Stimulated activated CD8-positive, alpha-beta memory T cell treated with anti-CD3 and anti-CD28 coated beads, Interleukin-4, amount 100 ng/mL, for 48 hours (primary cell): ENCODE data around the gene RNF115.
"Not testable (repeated sequence)": the region's sequence is repeated elsewhere in the genome, so short reads cannot be mapped to it uniquely, and the experiment has no call there.

Experiments
- DNase-seq: peaks from one replicate; pipeline ENCODE4 v3.0.0-alpha.2; 2020

The RNF115 gene

DNA sequence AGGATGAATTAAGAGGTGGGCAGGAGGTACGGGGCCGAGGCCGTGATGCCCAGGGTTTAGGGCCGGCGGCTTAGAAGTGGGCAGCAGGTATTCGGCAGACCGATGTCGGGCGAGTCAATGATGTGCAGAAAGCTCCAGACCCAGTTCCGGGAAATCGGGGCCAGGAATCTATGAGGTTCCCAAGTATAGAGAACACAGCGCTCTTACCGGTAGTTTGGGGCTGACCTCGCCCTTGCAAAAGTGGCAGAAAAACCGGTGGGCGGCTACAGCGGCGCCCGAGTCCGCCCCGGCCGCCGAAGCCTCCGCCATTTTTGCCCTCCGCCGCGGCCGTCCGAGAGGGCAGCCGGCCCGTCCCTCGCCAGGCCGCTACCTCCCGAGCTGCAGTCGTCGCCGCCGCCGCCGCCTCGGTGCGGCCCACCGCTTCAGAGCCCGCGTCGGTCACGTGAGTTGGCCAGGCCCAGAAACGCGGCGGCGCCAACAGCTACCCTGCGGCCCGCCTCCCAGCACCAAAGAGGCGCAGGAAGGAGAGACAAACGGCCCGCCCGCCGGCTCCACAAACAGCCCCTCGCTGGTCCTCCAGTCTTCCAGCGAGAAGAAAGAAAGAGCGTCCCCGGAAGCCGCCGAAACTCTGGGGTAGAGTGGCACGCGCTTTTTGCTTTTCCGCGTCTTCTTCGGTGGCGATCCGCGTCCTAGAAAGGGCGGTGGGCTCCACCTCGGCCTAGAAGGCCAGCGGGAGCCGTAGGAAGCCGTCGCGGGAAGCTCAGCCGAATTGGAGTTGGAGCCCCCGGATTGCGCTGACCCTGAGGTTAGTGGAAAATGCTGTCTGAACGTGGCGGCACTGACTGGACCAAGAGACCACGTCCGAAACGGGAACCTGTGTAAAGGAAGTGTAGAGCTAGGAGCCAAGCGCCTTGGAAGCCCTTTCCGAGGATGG lies at the start of gene RNF115, which contains the start of gene POLR3C:
RNF115 (minus strand) TSS at position 531 of the 934 bp plus-strand sequence; CDS start at position 309, 222 bp downstream.
POLR3C (plus strand) TSS at position 636 of the 934 bp plus-strand sequence. CDS start 1,577 bp downstream, outside the sequence.
- DNase-seq: peak; percentile 89

DNA sequence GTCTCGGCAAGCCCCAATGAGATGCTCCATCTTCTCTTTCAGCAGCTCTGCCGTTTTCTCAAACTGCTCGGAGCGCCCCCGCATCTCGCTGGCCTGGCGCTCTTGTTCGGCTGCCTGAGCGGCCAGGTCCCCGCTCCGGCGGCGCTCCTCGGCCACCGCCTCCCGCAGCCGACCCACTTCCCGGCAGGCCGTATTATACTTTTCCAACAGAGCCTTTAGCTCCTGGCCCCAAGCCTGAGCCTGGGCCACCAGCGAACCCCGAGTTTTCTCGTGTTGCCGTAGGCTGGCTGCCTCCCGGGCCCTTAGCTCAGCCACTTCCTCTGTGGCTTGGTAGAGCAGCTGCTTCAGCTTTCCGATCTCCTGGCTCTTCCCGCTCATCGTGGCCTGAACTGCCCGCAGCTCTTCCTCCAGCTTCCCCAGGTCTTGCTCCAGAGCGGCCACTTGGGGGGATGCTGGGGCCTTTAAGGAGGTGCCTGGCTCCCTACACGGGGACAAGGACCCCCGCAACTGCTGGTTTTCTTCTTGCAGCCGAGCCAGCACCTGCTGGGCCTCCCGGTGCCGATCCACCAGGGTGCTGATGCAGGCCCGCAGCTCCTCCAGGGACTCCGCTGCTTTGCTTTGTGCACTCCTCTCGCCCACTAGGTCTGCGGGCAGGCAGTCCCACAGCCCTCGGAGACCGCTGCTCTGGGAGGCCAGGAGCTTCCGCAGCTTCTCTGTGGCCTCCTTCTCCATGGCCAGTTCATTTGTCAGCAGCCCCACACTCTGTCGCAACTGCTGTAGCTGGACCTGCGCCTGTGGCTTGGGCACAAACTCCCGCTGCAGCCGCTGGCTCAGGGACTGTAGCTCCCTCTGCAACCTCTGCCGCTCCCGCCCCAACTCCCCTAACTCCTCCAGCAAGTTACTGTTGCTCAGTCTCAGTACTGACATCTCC lies 48.4 kb upstream of the RNF115 start:
- DNase-seq: peak; percentile 61

DNA sequence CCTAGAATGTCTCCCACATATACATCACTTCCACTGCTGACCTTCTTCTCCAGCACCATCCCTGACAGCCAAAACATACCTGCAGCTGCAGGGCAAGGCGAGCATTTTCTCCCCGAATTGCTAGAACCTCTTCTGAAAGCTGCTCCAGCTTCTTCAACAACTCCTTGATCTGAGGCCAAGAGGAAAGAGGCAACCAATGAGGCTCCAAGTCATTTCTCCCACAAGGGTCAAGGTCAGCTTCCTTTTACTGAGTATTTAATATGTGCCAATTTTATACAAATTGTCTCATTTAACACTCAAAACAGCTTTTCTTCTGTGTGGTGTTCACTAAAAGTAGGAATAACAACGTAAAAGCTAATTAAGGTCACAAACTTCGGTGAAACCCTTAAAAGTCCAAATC lies 44.3 kb upstream of the RNF115 start:
- no peak for DNase-seq

DNA sequence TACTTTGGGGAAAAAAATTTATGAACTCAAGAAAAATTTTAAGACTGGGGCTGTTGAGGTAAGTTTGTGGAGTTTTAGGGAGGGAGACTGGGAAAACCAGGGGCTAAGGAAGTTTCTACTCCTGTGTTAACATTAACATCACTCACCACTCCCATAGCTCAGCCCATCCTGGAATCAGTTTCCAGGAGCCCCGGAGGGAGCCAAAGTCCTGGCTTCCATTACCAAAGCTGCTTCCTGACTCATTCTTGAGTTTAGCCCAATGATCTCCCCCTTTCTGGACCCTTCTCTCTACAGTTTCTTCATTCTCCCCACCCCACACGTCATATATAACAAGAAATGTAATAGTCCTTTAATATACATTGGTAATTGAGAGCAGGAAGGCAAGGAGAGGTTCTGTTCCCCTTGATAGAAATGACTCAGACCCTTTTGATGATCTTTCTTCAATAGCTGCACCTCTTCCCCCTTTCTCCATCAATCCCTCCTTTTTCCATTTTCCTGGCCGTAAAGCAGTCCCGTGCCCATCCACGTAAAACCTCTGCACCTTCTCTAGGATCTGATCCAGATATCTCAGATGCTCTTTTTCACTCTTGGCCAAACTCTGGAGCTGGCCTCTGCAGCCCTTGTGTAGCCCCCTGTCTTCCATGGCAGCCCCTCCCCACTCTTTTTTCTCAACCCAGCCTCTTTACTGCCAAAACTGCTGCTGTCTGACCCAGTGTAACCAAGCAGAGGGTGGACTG lies 39.6 kb upstream of the RNF115 start:
- DNase-seq: no peak

DNA sequence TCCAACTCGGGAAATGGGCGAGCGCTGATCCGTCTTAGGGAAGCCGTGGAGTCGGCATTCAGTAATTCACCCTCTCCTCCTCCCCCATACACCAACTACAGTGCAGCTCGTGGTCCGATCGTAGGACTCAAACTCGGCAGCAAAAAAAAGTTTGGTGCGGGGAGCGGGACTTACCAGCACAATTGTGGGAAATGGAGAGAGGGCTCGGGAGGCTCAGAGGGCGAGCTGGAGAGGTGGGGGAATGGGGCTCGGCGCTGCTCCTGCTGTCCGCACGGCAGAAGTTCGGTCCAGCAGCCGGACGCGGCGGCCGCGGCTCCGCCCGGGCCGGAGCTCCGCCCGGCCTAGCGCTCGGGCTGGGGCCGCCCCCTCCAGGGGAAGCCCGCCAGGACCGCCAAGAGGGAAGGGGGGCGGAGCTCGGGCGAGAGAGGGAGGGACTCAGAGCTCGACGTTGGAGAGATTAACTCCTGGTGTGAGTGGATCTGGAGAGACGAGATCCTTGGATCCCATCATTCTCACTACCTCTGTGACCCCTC lies 35.7 kb upstream of the RNF115 start:
- DNase-seq: peak; percentile 89

DNA sequence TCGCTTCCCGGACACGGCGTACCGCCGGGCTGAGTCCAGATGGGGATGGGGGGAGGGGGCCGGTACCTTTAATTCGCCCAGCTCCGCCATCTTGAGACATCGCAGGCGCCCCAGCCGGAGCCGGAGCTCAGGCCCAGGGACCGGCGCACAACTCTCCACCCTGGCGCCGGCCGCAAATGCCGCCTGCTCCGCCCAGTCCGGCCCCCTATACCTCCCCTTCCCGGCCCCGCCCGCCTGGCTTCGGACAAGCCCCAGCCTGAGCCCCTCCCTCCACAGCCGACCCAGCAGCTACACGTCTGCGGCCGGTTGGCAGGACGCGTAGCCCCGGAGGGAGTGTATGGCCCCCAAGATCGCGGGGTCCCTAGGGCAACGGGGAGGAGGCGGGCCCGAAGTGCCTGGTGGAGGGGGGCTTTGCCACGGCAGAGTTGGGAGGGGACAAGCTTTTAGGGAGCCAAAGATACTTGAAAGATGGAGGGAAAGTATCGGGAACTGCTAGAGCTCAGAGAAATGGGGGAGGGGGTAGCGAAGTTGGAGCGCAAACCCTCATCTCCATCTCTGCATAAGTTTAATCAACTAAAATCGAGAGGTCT lies 35.1 kb upstream of the RNF115 start, which contains the start of gene PIAS3:
PIAS3 (minus strand) TSS at position 181 of the 590 bp plus-strand sequence; CDS start at position 90, 91 bp downstream.
- peak; percentile 95 for DNase-seq

DNA sequence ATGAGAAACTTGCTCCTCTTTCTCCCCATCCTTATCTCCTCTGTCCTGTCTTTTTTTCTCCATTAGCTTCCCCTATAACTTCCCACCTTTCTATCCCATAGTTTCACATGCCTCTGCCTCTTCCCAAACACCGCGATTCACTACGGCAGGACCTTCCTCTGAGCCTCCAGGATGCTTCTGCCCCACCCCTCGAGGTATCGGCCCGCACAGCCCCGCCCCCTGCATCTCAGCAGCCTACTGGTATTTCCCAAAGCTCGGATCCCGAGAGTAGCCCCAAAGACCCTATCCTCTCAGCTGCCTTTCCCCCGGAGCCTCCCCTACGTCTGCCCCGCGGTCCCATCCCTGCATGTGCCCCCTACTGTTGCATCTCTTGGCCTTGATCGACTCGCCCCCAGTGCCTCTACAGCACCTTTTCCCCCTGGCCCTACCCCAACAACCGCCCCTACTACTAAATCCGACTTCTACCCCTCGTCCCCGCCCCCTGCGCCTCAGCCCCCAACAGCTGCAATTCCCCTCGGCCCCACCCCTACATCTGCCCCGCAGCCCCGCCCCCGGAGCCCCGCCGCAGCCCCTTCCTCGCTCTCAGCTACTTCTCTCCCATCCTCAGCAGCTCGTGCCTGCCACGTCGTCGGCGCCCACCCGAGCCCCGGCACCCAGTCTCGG lies 34.5 kb upstream of the RNF115 start:
- peak; percentile 76 for DNase-seq

DNA sequence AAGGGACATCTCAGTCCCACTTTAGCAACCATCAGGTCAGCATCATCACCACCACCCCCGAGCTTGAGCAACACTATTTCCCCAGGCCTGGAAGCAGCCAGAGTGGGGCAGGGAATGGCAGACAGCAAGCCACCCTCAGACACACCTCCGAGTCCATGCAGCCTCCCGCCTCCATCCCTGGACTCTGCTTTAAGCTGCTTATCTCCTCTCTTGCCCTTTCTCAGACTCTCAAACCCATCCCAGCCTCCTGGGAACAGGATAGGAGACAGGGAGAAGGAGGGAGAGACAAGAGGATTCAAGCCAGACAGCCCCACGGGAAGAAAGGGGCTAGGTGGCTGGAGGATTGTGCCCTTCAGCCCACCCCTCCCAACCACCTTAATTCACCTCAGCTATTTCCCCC lies 33.3 kb upstream of the RNF115 start:
- DNase-seq: no peak

DNA sequence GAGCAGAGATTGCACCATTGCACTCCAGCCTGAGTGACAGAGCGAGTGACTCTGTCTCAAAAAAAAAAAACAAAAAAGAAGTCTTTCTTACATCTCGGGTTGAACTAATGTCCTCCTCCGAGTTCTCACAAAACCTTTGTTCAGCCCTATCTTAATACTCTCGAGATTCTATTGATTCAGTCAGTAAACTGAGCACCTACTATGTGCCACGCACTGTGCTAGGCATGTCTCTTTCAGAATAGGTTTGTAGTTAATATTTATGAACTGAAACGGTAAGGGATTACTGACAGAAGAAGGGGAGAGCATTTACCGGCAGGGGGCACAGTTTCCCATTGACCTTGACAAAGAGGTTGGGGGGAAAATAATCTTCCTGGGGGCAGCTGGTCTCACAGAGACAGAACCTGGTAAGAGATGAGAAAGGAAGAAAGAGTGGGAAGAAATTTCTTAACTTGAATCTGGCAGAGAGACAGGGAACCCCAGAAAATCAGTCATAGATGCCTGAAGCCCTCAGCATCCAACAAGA lies 31.6 kb upstream of the RNF115 start:
- DNase-seq: no peak

DNA sequence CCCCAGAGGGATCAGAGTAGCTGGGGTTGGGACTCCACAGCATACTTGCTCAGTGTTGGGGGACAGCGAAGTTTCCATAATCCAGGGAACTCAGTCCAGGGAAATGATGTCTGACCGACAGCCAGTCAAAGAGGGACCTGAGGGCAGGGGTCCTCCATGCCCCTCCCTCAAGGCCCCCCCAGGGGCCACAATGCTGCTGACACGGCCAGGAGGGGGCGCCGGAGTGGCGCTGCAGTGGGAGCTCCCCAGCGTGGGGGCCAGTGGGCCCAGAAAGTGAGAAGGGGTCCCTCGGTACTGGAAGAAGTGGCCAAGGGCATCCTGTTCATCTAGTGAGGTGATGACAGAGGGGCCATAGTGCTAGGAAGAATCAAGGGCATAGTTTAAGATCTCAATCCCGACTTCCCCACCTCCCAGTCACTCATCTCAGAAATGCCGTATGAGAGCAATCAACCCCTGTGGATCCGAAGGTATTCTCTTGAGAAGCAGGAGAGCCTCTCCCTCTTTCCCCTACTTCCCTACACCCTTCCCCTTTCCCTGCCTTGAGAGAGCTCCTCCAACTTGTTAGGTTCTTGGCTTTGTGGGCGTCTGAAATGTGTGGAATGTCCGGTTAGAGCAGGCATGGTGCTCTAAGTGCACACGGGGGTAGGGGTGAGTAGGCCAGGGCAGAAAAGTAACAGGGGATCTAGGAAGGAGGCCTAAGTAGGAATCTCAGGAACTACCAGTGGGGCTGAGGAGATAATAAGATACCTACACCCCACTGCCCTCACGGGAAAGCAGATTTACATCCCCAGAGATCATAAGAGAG lies 25.7 kb upstream of the RNF115 start:
- peak; percentile 33 for DNase-seq

DNA sequence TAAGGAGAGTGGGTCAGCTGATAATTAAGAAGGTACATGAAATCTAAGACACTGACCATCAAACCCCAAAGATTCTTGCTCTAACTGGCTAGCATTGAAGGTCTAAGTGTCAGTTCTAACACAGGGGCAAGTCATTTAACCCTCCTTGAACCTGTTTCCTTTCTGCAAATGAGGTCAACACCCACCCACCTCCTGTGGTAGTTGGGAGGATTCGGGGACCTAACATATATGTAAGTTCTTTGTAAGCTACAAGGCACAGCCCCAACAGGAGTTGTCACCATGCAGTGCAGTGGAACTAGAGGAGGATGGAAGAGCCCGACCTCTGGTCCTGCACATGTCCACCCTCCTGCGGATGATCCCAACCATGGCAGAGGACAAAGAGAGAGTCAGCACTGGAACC lies 23.9 kb upstream of the RNF115 start:
- DNase-seq: no peak

DNA sequence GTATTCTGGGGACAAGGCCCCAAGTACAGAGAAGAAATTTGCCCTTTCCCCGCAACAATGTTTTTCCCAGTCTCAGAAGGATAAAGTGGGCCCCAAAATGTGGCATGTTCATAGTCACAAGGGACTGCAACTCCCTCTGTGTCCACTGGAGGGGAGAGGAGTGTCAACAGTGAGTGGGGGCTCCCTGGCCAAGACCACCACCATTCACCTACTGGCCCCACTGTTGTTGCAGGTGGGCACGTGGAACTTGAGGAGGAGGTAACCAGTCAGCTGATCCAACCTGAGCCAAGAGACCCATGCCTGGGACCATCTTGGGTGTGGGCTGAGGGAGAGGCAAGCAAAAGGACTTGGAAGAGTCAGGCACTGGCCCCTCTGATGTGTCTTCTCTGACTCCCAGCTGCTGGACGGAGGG lies 22.3 kb upstream of the RNF115 start:
- DNase-seq: peak; percentile 44

DNA sequence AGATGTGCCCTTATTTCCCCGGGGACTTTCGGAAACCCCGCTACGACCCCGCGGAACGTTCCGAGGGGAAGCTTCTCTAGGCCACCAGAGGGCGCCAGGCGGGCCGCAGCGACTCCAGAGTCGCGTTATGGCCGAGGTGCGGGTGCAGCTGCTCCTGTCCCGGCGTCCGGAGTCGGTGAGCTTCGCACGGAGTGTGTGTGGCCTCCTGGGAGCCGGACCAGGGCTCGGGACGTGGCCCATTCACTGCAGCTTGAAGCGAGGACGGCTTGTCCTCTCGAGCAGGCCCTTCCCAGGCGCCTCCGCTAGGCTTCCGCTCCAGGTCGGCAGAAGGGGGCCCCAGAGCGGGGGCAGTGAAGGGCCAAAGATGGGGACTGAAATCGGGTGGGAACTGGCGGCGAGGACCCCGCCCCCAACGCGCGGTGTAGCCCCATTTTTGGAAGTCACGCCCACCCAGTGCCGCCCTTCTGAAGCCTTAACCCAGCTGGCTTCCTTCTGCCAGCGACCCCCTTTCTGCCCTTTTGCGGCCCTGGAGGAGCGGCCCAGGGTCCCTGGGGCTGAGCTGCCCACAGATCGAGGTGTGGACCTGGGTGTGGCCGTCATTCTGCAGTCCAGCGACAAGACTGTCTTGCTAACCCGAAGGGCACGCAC lies 21.7 kb upstream of the RNF115 start, which contains the start of gene NUDT17:
NUDT17 (plus strand) TSS at position 117 of the 648 bp plus-strand sequence; CDS start at position 128, 11 bp downstream.
- peak; percentile 87 for DNase-seq

DNA sequence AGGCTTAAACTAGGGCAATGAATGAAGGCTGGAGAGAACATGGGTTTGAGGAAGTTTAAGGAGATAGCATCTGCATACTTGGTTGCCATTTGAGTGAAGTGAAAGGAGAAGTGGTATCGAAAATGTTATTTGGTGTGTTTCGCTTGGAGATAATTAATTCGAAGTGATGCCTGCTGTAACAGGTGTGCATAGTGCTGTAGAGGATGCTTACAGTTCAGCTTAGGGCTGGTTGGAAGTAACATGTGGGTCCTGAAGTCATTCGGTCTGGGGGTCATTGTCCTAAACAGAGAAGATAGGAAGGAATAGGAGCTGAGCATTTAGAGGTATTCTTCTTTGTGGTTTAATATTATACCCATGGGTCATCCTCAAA lies 21.2 kb upstream of the RNF115 start:
- no peak for DNase-seq

DNA sequence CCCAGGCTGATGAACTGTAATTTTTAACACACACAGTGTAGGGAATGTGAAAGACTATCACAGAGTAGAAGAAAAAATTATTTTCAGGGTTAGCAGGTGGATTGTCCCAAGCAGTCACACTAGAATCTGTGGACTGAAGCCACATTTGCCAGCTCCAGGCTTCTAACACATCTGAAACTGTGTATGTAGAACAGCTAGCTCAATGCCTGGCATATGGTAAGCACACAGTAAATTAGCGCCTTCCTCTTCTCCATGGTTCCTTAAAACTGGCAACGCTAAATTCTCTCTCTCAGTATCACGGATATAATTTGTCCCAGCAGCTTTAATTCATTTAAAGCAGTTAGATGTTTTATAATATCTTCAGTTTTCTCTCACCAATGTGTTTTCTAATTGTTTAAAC lies 19.1 kb upstream of the RNF115 start:
- DNase-seq: peak; percentile 9

DNA sequence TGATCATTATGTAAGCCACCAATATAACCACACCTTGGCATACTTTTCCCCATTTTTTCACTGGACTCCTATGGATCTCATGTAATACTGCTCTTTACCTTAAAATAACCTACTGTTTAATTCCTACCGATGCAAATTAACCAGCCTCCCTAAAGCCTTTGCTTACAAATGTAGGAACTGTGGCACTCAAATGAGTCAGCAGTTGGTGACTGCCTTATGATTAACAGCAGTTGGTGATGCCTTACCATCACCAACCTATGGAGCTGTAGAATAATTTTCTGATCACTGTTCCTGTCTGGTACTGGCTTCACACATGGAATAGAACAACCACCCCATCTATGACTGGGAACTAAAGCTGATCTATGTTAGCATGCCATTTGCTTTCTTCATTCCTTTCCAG lies 13.8 kb upstream of the RNF115 start:
- DNase-seq: no peak

DNA sequence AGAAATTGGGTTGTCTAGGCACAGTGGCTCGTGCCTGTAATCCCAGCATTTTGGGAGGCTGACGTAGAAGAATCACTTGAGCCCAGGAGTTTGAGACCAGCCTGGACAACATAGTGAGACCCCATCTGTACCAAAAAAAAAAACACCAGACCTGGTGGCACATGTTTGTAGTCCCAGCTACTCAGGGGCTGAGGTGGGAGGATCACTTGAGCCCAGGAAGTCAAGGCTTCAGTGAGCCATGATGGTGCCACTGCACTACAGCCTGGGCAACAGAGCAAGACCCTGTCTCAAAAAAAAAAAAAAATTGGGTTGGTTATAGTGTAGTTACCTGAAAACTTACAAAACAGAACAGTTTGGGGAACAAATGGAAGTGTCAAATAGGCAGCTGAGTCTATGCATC lies 6.9 kb upstream of the RNF115 start:
- DNase-seq: not testable (repeated sequence)

DNA sequence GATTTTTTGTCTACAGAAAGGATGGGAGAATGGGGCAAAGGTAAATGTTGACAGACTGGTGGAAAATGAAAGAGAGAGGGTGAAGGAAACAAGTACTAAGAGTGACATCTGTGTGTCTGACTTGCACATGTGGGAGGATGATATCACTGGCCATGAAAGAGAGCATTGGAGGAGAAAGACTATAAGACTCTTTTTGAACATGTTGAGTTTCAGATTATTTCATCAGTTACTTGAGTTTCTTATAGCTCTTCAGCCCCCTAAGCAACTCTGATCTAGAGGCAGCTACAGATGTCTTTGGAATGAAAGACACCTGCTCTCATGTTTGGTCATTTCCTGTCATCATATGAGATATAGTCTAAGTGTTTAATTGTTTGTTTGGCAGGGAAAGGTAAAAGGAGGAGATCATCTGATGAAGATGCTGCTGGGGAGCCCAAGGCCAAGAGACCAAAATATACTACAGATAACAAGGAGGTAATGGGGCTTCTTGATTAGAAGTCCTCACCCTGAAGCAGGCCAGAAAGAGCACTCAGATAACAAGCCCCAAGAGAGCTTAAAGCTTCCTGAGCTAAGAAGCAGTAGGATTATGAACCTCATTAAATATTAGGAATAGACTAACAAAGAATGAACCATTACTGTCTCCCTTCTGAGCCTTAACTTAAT lies 4.6 kb upstream of the RNF115 start:
- DNase-seq: no peak

DNA sequence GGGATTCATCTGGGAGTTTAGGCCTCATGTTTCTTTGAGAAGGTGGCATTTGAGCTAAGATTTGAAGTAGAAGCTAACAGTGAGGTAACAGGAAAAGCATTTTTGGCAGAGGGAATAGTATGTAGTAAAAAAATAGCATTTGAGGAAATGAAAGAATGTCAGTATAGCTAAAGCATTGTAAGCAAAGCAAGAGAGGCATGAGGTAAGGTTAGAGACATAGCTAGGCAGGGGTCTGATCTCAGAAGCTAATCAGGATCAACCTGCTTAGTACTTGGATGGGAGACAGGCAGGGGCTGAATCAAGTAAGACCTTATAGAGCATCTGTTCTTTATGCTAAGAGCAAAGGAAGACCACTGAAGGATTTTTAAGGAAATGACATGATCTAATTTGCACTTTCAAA lies 4.1 kb upstream of the RNF115 start:
- no peak for DNase-seq
